Panc1 (cell line): ENCODE measurements around the gene SLC43A2. TPM values are rescaled to one million over a fixed set of nuclear protein-coding genes. Genes with fewer than 3 reads are reported as not detected.

ENCODE experiments used
- ATAC-seq: fragments of 200-7000 bp; cut with Tn5 transposase; 2 replicates; pipeline ENCODE4 v1.9.1; 2020; ENCODE audit warnings: mild to moderate bottlenecking, moderate library complexity
- BruUV-seq: library from RNA; stranded (reverse); fragments of 400-500 nt; replicated peaks from 2 replicates; lab custom pipeline; 2021; lab: Mats Ljungman, UMichigan
- CTCF ChIA-PET: fragments of 300-600 bp; sonication (Branson Sonifier 250); formaldehyde crosslinking; loops from one replicate; lab custom pipeline; 2022; ENCODE audit warnings: antibody characterized with exemption; lab: Charles Lee
- POLR2A ChIA-PET: fragments of 300-600 bp; sonication (Branson Sonifier 250); formaldehyde crosslinking; loops from one replicate; lab custom pipeline; 2022; ENCODE audit warnings: antibody characterized with exemption; lab: Charles Lee
- DNase-seq: peaks from one replicate; pipeline ENCODE4 v3.0.0-alpha.2; 2010; ENCODE audit warnings: low read depth, low spot score
- H3K27ac ChIP-seq: 2 replicates; pipeline ENCODE4 v1.5.1; 2011; ENCODE audit warnings: mild to moderate bottlenecking, low read length, inconsistent platforms
- H3K27me3 ChIP-seq: fragments of 200-500 bp; sonication (Bioruptor generic); 2 replicates; pipeline ENCODE4 v1.6.0; 2014; ENCODE audit warnings: low read length, inconsistent platforms; ENCODE audit not compliant: control insufficient read depth, insufficient read depth
- H3K36me3 ChIP-seq: fragments of 200-500 bp; sonication (Bioruptor generic); 2 replicates; pipeline ENCODE4 v1.5.1; 2014; ENCODE audit warnings: inconsistent platforms, mild to moderate bottlenecking, low read length, moderate library complexity; ENCODE audit not compliant: control insufficient read depth, insufficient read depth
- H3K4me1 ChIP-seq: 2 replicates; pipeline ENCODE4 v1.5.1; 2011; ENCODE audit warnings: inconsistent platforms, mild to moderate bottlenecking, low read length, moderate library complexity; ENCODE audit not compliant: control insufficient read depth, insufficient read depth
- H3K4me3 ChIP-seq, 2 experiments: 2 replicates each; pipeline ENCODE4 v1.5.1; 2011 to 2012; ENCODE audit warnings: low read depth in 2 of 2, low read length in 2 of 2, mild to moderate bottlenecking in 2 of 2, inconsistent platforms in 1 of 2, moderate library complexity in 1 of 2
- H3K9me3 ChIP-seq: fragments of 200-500 bp; sonication (Bioruptor generic); 2 replicates; pipeline ENCODE4 v1.5.1; 2014; ENCODE audit warnings: low read depth, mild to moderate bottlenecking, inconsistent platforms, low read length, moderate library complexity; ENCODE audit not compliant: control insufficient read depth, insufficient read depth
- CTCF ChIP-seq: fragments of 450-650 bp; IDR thresholded peaks from 2 replicates; pipeline ENCODE4 v1.5.1; 2017; ENCODE audit warnings: mild to moderate bottlenecking
- POLR2AphosphoS5 ChIP-seq: IDR thresholded peaks from 2 replicates; pipeline ENCODE4 v1.6.1; 2012; ENCODE audit warnings: mild to moderate bottlenecking, low read depth, low read length, moderate library complexity
- REST ChIP-seq, 2 experiments: IDR thresholded peaks; 2 replicates each; pipeline ENCODE4 v1.6.1; 2011 to 2012; ENCODE audit warnings: low read depth in 2 of 2, control low read depth in 1 of 2, low read length in 1 of 2, mild to moderate bottlenecking in 1 of 2, moderate library complexity in 1 of 2; ENCODE audit not compliant: insufficient read depth in 1 of 2
- SIN3A ChIP-seq: IDR thresholded peaks from 2 replicates; pipeline ENCODE4 v1.6.1; 2012; ENCODE audit warnings: low read depth, mild to moderate bottlenecking, low read length, moderate library complexity, borderline replicate concordance; ENCODE audit not compliant: insufficient read depth
- TCF7L2 ChIP-seq: IDR thresholded peaks from 2 replicates; pipeline ENCODE4 v1.6.1; 2011; ENCODE audit warnings: mild to moderate bottlenecking, low read depth, low read length, inconsistent platforms
- in situ Hi-C: cut with HindIII; loops from 2 replicates; pipeline ENCODE4 v1.10.0; 2016; ENCODE audit warnings: low sequenced_read_pairs, low pct_unique_long_range_greater_than_20kb
- intact Hi-C: fragments of 100-400 bp; cut with micrococcal nuclease; formaldehyde crosslinking; loops from one replicate; pipeline ENCODE4 v1.10.0; 2022; ENCODE audit not compliant: unreplicated experiment
- total RNA-seq: library from RNA; stranded (reverse); gene quantifications from one replicate; pipeline ENCODE4 v1.2.1, GENCODE V29; 2021; ENCODE audit not compliant: unreplicated experiment

SLC43A2 gene
- total RNA-seq, 1 experiment from 2014 or later, result 23.3 TPM

- in situ Hi-C loops (no loop called here), intact Hi-C loops (no loop called here)
- no peak for ATAC-seq
- Histone ChIP-seq H3K27ac (no peak overlapping the region), H3K9me3 (no peaks in the 10 kb centered on the region), H3K4me1 (peaks cover 4% of the 10 kb centered on the region; the same call in 1 of the 2 replicates), H3K27me3 (no peaks in the 10 kb centered on the region), H3K36me3 (no peaks in the 10 kb centered on the region), H3K4me3 (no peak overlapping the region)
- TF ChIP-seq POLR2AphosphoS5 (no peak), CTCF (no peak), SIN3A (no peak), TCF7L2 (no peak), REST (IDR thresholded peaks at IDR 0.05; ENCODE audit: insufficient read depth in 1 of 2, low read depth in 2 of 2, low read length in 1 of 2) (no peak)
- ChIA-PET POLR2A (no interaction called here), CTCF (no interaction called here)
- no peak for DNase-seq
- BruUV-seq, result no TSS peak
Measured at GRCh38 chr17:1558401-1558800, 70.2 kb downstream of the SLC43A2 start.

- ChIA-PET CTCF (no interaction called here), POLR2A (no interaction called here)
- Histone ChIP-seq H3K27ac (no peak overlapping the region), H3K9me3 (no peaks in the 10 kb centered on the region), H3K4me3 (no peak overlapping the region), H3K27me3 (no peaks in the 10 kb centered on the region), H3K4me1 (peaks cover 4% of the 10 kb centered on the region; the same call in 1 of the 2 replicates), H3K36me3 (no peaks in the 10 kb centered on the region)
- intact Hi-C loops (no loop called here), in situ Hi-C loops (no loop called here)
- DNase-seq (no peak), ATAC-seq (no peak)
- TF ChIP-seq POLR2AphosphoS5 (no peak), CTCF (no peak), REST (IDR thresholded peaks at IDR 0.05; ENCODE audit: insufficient read depth in 1 of 2, low read depth in 2 of 2, low read length in 1 of 2) (no peak), SIN3A (no peak), TCF7L2 (no peak)
- BruUV-seq, result no TSS peak
Measured at GRCh38 chr17:1557355-1558095, 71.1 kb downstream of the SLC43A2 start.
